ENCODE results near the gene GATAD2A. TPM values are rescaled to one million over a fixed set of nuclear protein-coding genes. Genes with fewer than 3 reads are reported as not detected.

The GATAD2A gene
- total and polyA plus RNA-seq, 9 of the 15 experiments (the other 6 are each of a cell fraction or from before 2014, with no cell fraction given): 2.4 to 226 (median 44.2) TPM

- no peak for TF ChIP-seq NR2C2 (CRISPR knock-in tag; IDR thresholded peaks at IDR 0.05)
- peak; percentile 58; the same call in 1 of the 2 replicates for TF ChIP-seq NR2C2 (tag; IDR thresholded peaks at IDR 0.05)
- TF ChIP-seq ZFP1 (CRISPR knock-in tag; IDR thresholded peaks at IDR 0.05): no peak
- TF ChIP-seq REST (IDR thresholded peaks at IDR 0.05; ENCODE audit: borderline replicate concordance): peak; percentile 41
- TF ChIP-seq REST (CRISPR knock-in tag; IDR thresholded peaks at IDR 0.05; ENCODE audit: low read depth): 0 out of 2 replicates have a peak, but pooled peaks have one; percentile 36
- peak; percentile 71 for TF ChIP-seq ZBTB12 (CRISPR knock-in tag; IDR thresholded peaks at IDR 0.05)
- no peak for TF ChIP-seq HDAC6 (IDR thresholded peaks at IDR 0.05; ENCODE audit: low read depth, low read length)
- TF ChIP-seq ZNF384 (IDR thresholded peaks at IDR 0.05; ENCODE audit: low read depth, low read length): no peak
- no peak for TF ChIP-seq ZC3H4 (CRISPR knock-in tag; IDR thresholded peaks at IDR 0.05; ENCODE audit: borderline replicate concordance)
- TF ChIP-seq PPARD (CRISPR knock-in tag; IDR thresholded peaks at IDR 0.05): no peak
- TF ChIP-seq POLR3A (IDR thresholded peaks at IDR 0.05; ENCODE audit: borderline replicate concordance, extremely low read depth, insufficient read depth, insufficient read length): no peak
- TF ChIP-seq ZFX (CRISPR knock-in tag; IDR thresholded peaks at IDR 0.05): peak; percentile 98
- TF ChIP-seq ZNF551 (CRISPR knock-in tag; IDR thresholded peaks at IDR 0.05): no peak
- no peak for TF ChIP-seq BACH1 (tag; IDR thresholded peaks at IDR 0.05)
- no peak for TF ChIP-seq TOE1 (IDR thresholded peaks at IDR 0.05; ENCODE audit: borderline replicate concordance)
- no peak for TF ChIP-seq TOE1 (CRISPR knock-in tag; IDR thresholded peaks at IDR 0.05; ENCODE audit: borderline replicate concordance, low read depth)
- TF ChIP-seq CEBPB (tag; IDR thresholded peaks at IDR 0.05): no peak
- peak; percentile 82 for TF ChIP-seq GABPB1 (CRISPR knock-in tag; IDR thresholded peaks at IDR 0.05)
- no peak for TF ChIP-seq ETS2 (tag; IDR thresholded peaks at IDR 0.05; ENCODE audit: borderline replicate concordance, poor library complexity, severe bottlenecking)
- 0 out of 2 replicates have a peak, but pooled peaks have one; percentile 44 for TF ChIP-seq NFXL1 (CRISPR knock-in tag; IDR thresholded peaks at IDR 0.05)
These were observed 20.2 kb upstream of the GATAD2A start (continued) for GRCh38 chr19:19385131-19385895.
